Astrocyte of the cerebellum (primary cell): Measurements from ENCODE around the gene KLC1.

Experiments used
- DNase-seq: peaks from one replicate; pipeline ENCODE4 v3.0.0-alpha.2; 2011; ENCODE audit warnings: low read depth
- H3K4me3 ChIP-seq: 2 replicates; pipeline ENCODE4 v1.5.1; 2011; ENCODE audit warnings: mild to moderate bottlenecking, low read depth, low read length, moderate library complexity
- in situ Hi-C: cut with HindIII; loops from 2 replicates; pipeline ENCODE4 v1.10.0; 2017; ENCODE audit warnings: low sequenced_read_pairs
- TF ChIP-seq, protein P1 (sequence below): IDR thresholded peaks from 2 replicates; pipeline ENCODE4 v1.5.1; 2012; ENCODE audit warnings: low read length, low read depth, moderate library complexity, mild to moderate bottlenecking; ENCODE audit errors: missing control alignments

The KLC1 gene

DNA sequence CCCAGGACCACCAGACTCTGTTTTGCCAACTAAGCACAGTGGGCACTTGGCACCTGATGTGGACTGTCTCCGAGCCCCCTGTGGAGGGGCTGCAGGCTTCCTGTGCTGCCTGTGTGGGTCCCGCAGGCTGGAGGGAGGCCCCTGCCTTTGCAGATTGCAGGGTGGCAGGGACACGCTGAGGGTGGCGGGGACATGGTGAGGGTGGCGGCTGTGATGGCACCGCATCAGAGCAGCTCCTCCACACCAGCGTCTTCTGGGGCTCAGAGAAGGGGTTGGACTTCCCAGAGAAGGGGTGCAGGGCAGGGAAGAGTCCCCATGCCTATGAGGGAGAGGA is 94.7 kb downstream of the KLC1 start:
- DNase-seq = no peak
- in situ Hi-C loops = no loop called here
- H3K4me3 ChIP-seq = no peak overlapping the region
- TF ChIP-seq, protein P1, sequence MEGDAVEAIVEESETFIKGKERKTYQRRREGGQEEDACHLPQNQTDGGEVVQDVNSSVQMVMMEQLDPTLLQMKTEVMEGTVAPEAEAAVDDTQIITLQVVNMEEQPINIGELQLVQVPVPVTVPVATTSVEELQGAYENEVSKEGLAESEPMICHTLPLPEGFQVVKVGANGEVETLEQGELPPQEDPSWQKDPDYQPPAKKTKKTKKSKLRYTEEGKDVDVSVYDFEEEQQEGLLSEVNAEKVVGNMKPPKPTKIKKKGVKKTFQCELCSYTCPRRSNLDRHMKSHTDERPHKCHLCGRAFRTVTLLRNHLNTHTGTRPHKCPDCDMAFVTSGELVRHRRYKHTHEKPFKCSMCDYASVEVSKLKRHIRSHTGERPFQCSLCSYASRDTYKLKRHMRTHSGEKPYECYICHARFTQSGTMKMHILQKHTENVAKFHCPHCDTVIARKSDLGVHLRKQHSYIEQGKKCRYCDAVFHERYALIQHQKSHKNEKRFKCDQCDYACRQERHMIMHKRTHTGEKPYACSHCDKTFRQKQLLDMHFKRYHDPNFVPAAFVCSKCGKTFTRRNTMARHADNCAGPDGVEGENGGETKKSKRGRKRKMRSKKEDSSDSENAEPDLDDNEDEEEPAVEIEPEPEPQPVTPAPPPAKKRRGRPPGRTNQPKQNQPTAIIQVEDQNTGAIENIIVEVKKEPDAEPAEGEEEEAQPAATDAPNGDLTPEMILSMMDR = no peak

DNA sequence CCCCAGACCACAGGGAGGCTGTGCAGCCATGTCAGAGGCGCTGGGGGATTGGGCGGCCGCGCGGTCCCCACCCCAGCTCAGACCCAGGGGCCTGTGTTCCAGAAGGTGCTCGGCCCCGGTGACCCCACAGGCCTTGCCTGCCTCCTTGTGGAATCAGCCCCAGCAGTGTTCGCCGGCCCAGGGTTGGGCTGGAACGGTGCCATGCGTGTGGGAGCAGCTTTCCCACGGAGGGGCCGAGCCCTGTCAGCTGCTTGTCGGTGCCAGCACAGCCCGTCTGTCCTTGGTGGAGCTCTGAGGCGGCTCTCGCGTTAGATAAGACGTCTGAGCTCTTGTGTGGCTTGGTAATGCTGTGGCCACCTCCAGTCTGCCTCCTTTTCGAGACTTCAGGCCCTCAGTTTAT is 95.1 kb downstream of the KLC1 start:
- H3K4me3 ChIP-seq = no peak overlapping the region
- TF ChIP-seq, protein P1 = no peak
- in situ Hi-C loops = no loop called here
- DNase-seq = no peak

DNA sequence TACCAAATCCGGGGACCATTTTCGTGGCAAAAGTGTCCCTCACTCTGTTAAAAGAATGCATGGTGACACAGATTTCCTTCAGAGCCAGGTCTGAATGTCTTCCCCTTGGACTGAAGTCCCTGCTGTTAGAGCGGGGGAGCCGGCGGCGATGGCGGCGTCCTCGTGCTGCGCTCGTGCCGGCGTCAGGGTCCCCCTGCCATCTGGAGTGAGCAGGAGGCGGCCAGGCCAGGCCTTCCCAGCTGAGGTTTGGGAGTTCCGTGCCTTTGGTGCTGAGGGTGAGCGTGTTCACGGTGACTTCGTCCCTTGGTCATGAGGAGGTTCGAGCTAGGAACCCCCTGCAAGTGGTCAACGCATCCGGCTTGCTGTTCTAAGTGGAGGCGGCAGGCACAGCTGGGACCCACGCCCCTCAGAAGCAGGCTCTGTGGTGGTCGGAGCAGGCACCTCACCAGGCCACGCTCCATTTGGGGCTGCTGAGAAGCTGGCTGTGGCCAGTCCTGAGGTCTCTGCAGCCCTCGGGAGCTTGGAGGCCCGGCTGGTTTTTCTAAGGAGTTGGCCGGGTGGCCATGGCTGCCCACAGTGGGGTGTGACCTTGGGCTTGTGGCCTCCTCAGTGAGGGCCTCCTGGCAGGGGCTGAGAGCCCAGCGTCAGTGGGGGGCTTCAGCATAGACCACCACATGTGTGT is 96.1 kb downstream of the KLC1 start:
- TF ChIP-seq, protein P1 = no peak
- in situ Hi-C loops = no loop called here
- H3K4me3 ChIP-seq = no peak overlapping the region
- no peak for DNase-seq

DNA sequence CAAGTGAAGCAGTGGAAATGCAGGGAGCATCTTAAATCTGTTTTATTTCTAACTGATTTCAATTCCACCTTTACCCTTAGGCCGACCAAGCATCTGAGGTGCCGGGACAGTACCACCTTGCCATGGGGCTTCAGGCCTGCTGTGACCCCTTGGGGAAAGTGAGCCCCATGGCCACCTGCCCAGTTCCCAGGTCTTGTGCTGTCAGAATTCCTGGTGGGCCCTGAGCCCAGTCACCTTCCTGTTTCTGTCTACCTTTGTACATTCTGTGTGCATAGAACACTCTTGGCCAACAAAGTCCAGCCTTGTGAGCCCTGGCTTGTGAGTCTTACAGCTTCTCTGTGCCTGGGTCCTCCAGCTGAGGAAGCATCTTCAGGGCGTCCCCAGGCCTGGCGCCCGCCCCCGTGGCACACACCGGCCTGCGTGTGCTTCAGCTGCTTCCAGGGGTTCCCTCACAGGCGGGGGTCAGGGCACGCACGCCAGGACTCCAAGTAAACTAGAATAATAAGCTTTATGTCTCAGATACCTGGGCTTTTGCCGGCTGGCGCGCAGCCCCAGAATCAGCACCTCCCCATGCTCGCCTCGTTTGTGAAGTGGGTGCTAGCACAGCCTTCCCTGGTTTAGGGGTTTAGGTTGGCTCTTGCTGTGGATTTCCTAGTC is 96.9 kb downstream of the KLC1 start:
- TF ChIP-seq, protein P1 = no peak
- in situ Hi-C loops = no loop called here
- no peak for DNase-seq
- no peak overlapping the region for H3K4me3 ChIP-seq

DNA sequence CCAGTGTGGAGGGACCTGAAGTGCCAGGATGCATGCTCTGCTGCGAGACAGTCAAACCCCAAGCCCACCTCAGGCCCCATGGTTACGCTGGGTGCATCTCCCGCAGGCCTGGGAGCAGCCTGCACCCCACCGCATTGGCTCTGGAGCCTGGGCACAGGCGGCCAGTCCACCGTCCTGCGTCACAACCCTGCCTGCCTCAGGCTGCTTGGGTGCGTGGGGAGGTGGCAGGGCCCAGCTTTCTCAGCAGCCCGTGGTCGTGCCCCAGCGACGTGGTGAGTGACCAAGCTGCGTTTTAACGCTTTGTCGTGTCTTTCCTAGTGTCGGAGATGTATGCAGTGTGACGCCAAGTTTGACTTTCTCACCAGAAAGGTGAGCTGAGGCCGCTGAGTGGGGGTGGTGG is 97.5 kb downstream of the KLC1 start:
- DNase-seq = no peak
- H3K4me3 ChIP-seq = no peak overlapping the region
- in situ Hi-C loops = no loop called here
- TF ChIP-seq, protein P1 = no peak

DNA sequence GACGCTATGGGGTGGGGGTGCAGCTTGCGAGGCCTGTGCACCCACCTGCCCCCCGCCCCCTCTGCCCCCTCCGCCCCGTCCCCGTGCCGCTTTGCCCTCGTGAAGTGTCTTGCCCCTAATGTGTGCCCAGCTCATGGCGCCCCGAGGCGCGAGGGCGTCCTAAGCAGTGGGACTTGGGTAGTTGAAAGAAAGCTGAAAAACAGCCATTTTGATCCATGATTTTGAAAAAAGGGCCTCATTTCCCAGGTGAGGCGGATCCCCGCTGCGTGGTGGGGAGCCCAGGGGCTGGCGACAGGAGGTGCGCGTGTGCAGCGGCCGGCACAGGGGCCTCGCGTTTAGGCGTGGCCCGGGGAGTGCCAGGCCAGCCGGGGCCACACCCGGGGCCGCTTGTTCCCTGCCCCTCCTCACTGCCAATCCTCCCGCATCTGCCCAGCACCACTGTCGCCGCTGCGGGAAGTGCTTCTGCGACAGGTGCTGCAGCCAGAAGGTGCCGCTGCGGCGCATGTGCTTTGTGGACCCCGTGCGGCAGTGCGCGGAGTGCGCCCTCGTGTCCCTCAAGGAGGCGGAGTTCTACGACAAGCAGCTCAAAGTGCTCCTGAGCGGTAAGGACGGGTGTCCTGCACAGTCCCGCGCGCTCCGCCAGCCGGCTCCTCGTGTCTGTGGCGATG is 98.4 kb downstream of the KLC1 start:
- H3K4me3 ChIP-seq = no peak overlapping the region
- TF ChIP-seq, protein P1 = no peak
- DNase-seq = no peak
- in situ Hi-C loops = no loop called here
